Measurements from ENCODE around the gene MYL6. TPM values are rescaled to one million over a fixed set of nuclear protein-coding genes. Genes with fewer than 3 reads are reported as not detected.
A peak's percentile ranks its signal among the peaks of the same experiment; 100 is the strongest.

The MYL6 gene
- total RNA-seq, 1 experiment from 2014 or later: 789 TPM

DNA sequence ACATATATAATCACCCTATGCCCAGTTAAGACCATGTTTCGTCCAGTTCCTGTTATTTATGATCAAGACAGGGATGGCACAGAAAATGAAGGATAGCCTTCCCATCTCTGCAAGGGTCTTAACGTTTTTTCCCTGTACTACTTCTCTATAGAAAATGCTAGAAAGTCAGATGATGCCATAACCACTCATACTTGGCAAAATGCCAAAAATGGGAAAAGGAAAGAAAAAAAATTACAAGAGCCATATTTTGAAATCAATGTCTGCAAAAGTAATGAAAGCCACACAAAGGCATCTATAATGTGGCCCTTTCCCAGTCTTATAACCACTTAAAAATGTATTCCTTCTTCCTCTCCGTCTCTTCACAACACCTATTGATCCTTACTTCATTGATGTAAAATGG, 7.6 kb upstream of the MYL6 start:
- DNase-seq (ENCODE audit: low spot score): no peak
- intact Hi-C loops (cut with micrococcal nuclease; ENCODE audit: unreplicated experiment): no loop called here
- ChIA-PET CTCF (no interaction called here), POLR2A (ENCODE audit: low non-redundant PET) (no interaction called here)
- no peak overlapping the region for H3K27ac ChIP-seq (ENCODE audit: low read depth, low read length, poor library complexity, severe bottlenecking)
- TF ChIP-seq, protein P1, sequence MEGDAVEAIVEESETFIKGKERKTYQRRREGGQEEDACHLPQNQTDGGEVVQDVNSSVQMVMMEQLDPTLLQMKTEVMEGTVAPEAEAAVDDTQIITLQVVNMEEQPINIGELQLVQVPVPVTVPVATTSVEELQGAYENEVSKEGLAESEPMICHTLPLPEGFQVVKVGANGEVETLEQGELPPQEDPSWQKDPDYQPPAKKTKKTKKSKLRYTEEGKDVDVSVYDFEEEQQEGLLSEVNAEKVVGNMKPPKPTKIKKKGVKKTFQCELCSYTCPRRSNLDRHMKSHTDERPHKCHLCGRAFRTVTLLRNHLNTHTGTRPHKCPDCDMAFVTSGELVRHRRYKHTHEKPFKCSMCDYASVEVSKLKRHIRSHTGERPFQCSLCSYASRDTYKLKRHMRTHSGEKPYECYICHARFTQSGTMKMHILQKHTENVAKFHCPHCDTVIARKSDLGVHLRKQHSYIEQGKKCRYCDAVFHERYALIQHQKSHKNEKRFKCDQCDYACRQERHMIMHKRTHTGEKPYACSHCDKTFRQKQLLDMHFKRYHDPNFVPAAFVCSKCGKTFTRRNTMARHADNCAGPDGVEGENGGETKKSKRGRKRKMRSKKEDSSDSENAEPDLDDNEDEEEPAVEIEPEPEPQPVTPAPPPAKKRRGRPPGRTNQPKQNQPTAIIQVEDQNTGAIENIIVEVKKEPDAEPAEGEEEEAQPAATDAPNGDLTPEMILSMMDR (conservative IDR thresholded peaks at IDR 0.05; ENCODE audit: low read depth, low read length): no peak
- no peak for TF ChIP-seq EZH2 (IDR thresholded peaks at IDR 0.05; ENCODE audit: borderline replicate concordance, low read depth, low read length, poor library complexity, severe bottlenecking)
- H3K9me3 ChIP-seq (ENCODE audit: low read depth, low read length, poor library complexity, severe bottlenecking): no peaks in the 10 kb centered on the region
- H3K36me3 ChIP-seq (ENCODE audit: insufficient read depth, low read length, poor library complexity, severe bottlenecking): no peaks in the 10 kb centered on the region
- H3K27me3 ChIP-seq (replicated peaks; ENCODE audit: insufficient read depth, low read depth, low read length, poor library complexity): no peaks in the 10 kb centered on the region
- no TSS peak for BruUV-seq (replicated peaks)
- peaks cover 20% of the 10 kb centered on the region for H3K4me1 ChIP-seq (ENCODE audit: insufficient read depth, low read length, poor library complexity, severe bottlenecking)
- no peak overlapping the region for H3K4me3 ChIP-seq (ENCODE audit: low read depth, low read length, poor library complexity, severe bottlenecking)

DNA sequence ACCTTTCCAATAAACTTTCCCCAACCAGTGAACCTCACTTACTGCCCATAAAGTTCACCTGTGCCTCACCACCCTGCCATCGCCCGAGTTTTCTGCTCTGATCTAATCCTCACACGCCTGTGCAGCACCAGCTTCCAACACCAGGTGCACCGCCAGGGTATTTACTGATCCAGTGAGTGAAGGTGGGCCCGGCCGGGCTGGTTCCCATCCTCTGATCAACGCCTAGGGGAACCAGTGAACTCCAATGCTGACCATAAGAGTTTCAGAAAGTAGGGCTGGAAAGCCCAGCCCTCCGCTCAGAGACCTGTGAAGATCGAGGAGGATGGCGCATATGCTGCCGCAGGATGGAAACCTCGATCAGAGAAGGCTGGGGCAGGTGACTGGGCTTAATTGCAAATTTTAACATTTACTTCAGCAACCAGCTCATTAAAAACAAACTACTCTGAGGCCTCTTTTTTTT, 6.5 kb upstream of the MYL6 start:
- no peaks in the 10 kb centered on the region for H3K27me3 ChIP-seq (replicated peaks; ENCODE audit: insufficient read depth, low read depth, low read length, poor library complexity)
- H3K36me3 ChIP-seq (ENCODE audit: insufficient read depth, low read length, poor library complexity, severe bottlenecking): no peaks in the 10 kb centered on the region
- H3K27ac ChIP-seq (ENCODE audit: low read depth, low read length, poor library complexity, severe bottlenecking): peak overlapping the region; percentile 79
- no peaks in the 10 kb centered on the region for H3K9me3 ChIP-seq (ENCODE audit: low read depth, low read length, poor library complexity, severe bottlenecking)
- BruUV-seq (replicated peaks): TSS peak; percentile 79
- ChIA-PET POLR2A (ENCODE audit: low non-redundant PET) (interaction anchor here (0.6 kb wide), 2 partner anchors 11 to 24 kb away, joined by 3 to 6 read pairs; no protein-coding TSS in a partner anchor), CTCF (no interaction called here)
- peak; percentile 47 for DNase-seq (ENCODE audit: low spot score)
- intact Hi-C loops (cut with micrococcal nuclease; ENCODE audit: unreplicated experiment): no loop called here
- peaks cover 20% of the 10 kb centered on the region for H3K4me1 ChIP-seq (ENCODE audit: insufficient read depth, low read length, poor library complexity, severe bottlenecking)
- no peak for TF ChIP-seq EZH2 (IDR thresholded peaks at IDR 0.05; ENCODE audit: borderline replicate concordance, low read depth, low read length, poor library complexity, severe bottlenecking)
- TF ChIP-seq, protein P1 (conservative IDR thresholded peaks at IDR 0.05; ENCODE audit: low read depth, low read length): no peak; the same call in 1 of the 2 replicates
- peak overlapping the region; percentile 56 for H3K4me3 ChIP-seq (ENCODE audit: low read depth, low read length, poor library complexity, severe bottlenecking)

DNA sequence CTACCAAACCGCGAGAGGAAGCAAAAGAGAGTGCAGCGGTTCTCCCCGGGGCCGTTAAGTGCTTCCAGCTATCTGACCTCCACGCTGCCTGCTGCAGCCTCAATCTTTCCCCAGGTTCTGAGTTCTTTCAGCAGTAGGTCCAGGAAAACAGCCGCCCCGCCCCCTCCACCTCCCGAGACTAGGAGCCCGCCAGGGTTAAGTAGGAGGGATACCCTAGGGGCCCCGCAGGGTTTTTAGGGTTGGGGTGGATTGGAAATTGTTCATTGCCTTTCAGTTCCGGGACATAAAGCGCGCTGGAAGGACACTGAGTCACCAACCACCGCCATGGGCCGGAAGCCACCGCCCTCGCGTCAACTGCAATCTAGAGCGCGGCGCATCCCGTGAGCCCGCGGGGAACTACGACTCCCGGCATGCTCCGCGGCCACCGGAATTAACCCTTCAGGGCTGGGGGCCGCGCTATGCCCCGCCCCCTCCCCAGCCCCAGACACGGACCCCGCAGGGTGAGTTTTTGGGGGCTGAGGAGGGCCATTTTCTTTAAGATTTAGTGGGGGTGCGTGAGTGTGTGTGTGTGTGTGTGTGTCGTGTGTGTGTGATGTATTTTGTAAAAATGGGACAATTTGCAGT, 5.9 kb upstream of the MYL6 start, which contains the start of gene MYL6B:
MYL6B (plus strand) TSS at position 456 of the 624 bp plus-strand sequence. CDS start 1,332 bp downstream, outside the sequence.
- POLR2A ChIA-PET (ENCODE audit: low non-redundant PET): interaction anchor here (0.6 kb wide), 2 partner anchors 11 to 25 kb away, joined by 3 to 6 read pairs; no protein-coding TSS in a partner anchor
- no TSS peak for BruUV-seq (replicated peaks)
- CTCF ChIA-PET: no interaction called here
- no peaks in the 10 kb centered on the region for H3K27me3 ChIP-seq (replicated peaks; ENCODE audit: insufficient read depth, low read depth, low read length, poor library complexity)
- peak within 1 kb of the TSS; percentile 56 for H3K4me3 ChIP-seq (ENCODE audit: low read depth, low read length, poor library complexity, severe bottlenecking)
- intact Hi-C loops (cut with micrococcal nuclease; ENCODE audit: unreplicated experiment): no loop called here
- TF ChIP-seq EZH2 (IDR thresholded peaks at IDR 0.05; ENCODE audit: borderline replicate concordance, low read depth, low read length, poor library complexity, severe bottlenecking): no peak
- TF ChIP-seq, protein P1 (conservative IDR thresholded peaks at IDR 0.05; ENCODE audit: low read depth, low read length): no peak
- H3K36me3 ChIP-seq (ENCODE audit: insufficient read depth, low read length, poor library complexity, severe bottlenecking): no peaks in the 10 kb centered on the region
- peaks cover 20% of the 10 kb centered on the region for H3K4me1 ChIP-seq (ENCODE audit: insufficient read depth, low read length, poor library complexity, severe bottlenecking)
- peak within 1 kb of the TSS; percentile 79 for H3K27ac ChIP-seq (ENCODE audit: low read depth, low read length, poor library complexity, severe bottlenecking)
- peak; percentile 96 for DNase-seq (ENCODE audit: low spot score)
- no peaks in the 10 kb centered on the region for H3K9me3 ChIP-seq (ENCODE audit: low read depth, low read length, poor library complexity, severe bottlenecking)
